Measurements from ENCODE around the gene GPALPP1.

GPALPP1 gene

GRCh38 chr13:45036206-45036605 is 46.9 kb downstream of the GPALPP1 start:
- Histone ChIP-seq H3K36me3 (ENCODE audit: control insufficient read depth, insufficient read depth, low read length) (no peaks in the 10 kb centered on the region; the same call in 1 of the 2 replicates), H3K4me3 (replicated peaks; ENCODE audit: low read depth, low read length) (no peak overlapping the region), H3K27me3 (replicated peaks; ENCODE audit: control insufficient read depth, insufficient read depth, low read length) (no peaks in the 10 kb centered on the region)
- no peak for TF ChIP-seq CTCF (IDR thresholded peaks at IDR 0.05; ENCODE audit: insufficient read depth, low read length, poor library complexity, severe bottlenecking)
- DNase-seq (ENCODE audit: extremely low read depth, insufficient read length): no peak

- Histone ChIP-seq H3K4me3 (replicated peaks; ENCODE audit: low read depth, low read length) (no peak overlapping the region), H3K36me3 (ENCODE audit: control insufficient read depth, insufficient read depth, low read length) (no peaks in the 10 kb centered on the region), H3K27me3 (replicated peaks; ENCODE audit: control insufficient read depth, insufficient read depth, low read length) (no peaks in the 10 kb centered on the region)
- TF ChIP-seq CTCF (IDR thresholded peaks at IDR 0.05; ENCODE audit: insufficient read depth, low read length, poor library complexity, severe bottlenecking): no peak
- no peak for DNase-seq (ENCODE audit: extremely low read depth, insufficient read length)
Observed at GRCh38 chr13:45040173-45040572, 50.8 kb downstream of the GPALPP1 start.

GRCh38 chr13:45040622-45041021 is 51.3 kb downstream of the GPALPP1 start:
- Histone ChIP-seq H3K27me3 (replicated peaks; ENCODE audit: control insufficient read depth, insufficient read depth, low read length) (no peaks in the 10 kb centered on the region), H3K36me3 (ENCODE audit: control insufficient read depth, insufficient read depth, low read length) (no peaks in the 10 kb centered on the region), H3K4me3 (replicated peaks; ENCODE audit: low read depth, low read length) (no peak overlapping the region)
- DNase-seq (ENCODE audit: extremely low read depth, insufficient read length): no peak
- no peak for TF ChIP-seq CTCF (IDR thresholded peaks at IDR 0.05; ENCODE audit: insufficient read depth, low read length, poor library complexity, severe bottlenecking)

GRCh38 chr13:45042539-45042938 is 53.2 kb downstream of the GPALPP1 start:
- no peaks in the 10 kb centered on the region for H3K27me3 ChIP-seq (replicated peaks; ENCODE audit: control insufficient read depth, insufficient read depth, low read length)
- no peaks in the 10 kb centered on the region for H3K36me3 ChIP-seq (ENCODE audit: control insufficient read depth, insufficient read depth, low read length)
- TF ChIP-seq CTCF (IDR thresholded peaks at IDR 0.05; ENCODE audit: insufficient read depth, low read length, poor library complexity, severe bottlenecking): no peak
- DNase-seq (ENCODE audit: extremely low read depth, insufficient read length): no peak
- H3K4me3 ChIP-seq (replicated peaks; ENCODE audit: low read depth, low read length): no peak overlapping the region

- Histone ChIP-seq H3K36me3 (ENCODE audit: control insufficient read depth, insufficient read depth, low read length) (no peaks in the 10 kb centered on the region), H3K4me3 (replicated peaks; ENCODE audit: low read depth, low read length) (no peak overlapping the region), H3K27me3 (replicated peaks; ENCODE audit: control insufficient read depth, insufficient read depth, low read length) (no peaks in the 10 kb centered on the region)
- TF ChIP-seq CTCF (IDR thresholded peaks at IDR 0.05; ENCODE audit: insufficient read depth, low read length, poor library complexity, severe bottlenecking): no peak
- no peak for DNase-seq (ENCODE audit: extremely low read depth, insufficient read length)
Observed at GRCh38 chr13:45046445-45046844, 57.1 kb downstream of the GPALPP1 start.
